Activated CD4-positive, alpha-beta memory T cell treated with anti-CD3 and anti-CD28 coated beads, Interleukin-2, amount 10 ng/mL, durations not matched to agents 7 days and 5 days (primary cell): ENCODE results near the gene AMBP. TPM values are rescaled to one million over a fixed set of nuclear protein-coding genes. Genes with fewer than 3 reads are reported as not detected.

Experiments used
- CTCF ChIA-PET: fragments of 350-600 bp; sonication (Branson Sonifier 250); formaldehyde crosslinking; loops from one replicate; lab custom pipeline; 2021; ENCODE audit warnings: antibody characterized with exemption, inconsistent platforms; lab: Charles Lee
- POLR2A ChIA-PET: fragments of 350-600 bp; sonication (Branson Sonifier 250); formaldehyde crosslinking; loops from one replicate; lab custom pipeline; 2021; ENCODE audit warnings: antibody characterized with exemption; lab: Charles Lee
- DNase-seq: peaks from one replicate; pipeline ENCODE4 v3.0.0-alpha.2; 2020
- H3K27ac Mint-ChIP-seq: one replicate; pipeline ENCODE4 v1.8.0; 2021; ENCODE audit warnings: mild to moderate bottlenecking, mixed read lengths
- H3K27me3 Mint-ChIP-seq: one replicate; pipeline ENCODE4 v1.8.0; 2021; ENCODE audit warnings: mixed read lengths
- H3K36me3 Mint-ChIP-seq: one replicate; pipeline ENCODE4 v1.8.0; 2021; ENCODE audit warnings: low read depth, mixed read lengths
- H3K4me1 Mint-ChIP-seq: one replicate; pipeline ENCODE4 v1.8.0; 2021; ENCODE audit warnings: mixed read lengths
- H3K4me3 Mint-ChIP-seq: one replicate; pipeline ENCODE4 v1.8.0; 2021; ENCODE audit warnings: mild to moderate bottlenecking, mixed read lengths
- H3K9me3 Mint-ChIP-seq: one replicate; pipeline ENCODE4 v1.8.0; 2021; ENCODE audit warnings: mixed read lengths
- total RNA-seq, 2 experiments: library from RNA; stranded (reverse); gene quantifications; one replicate each; pipeline ENCODE4 v1.2.3, GENCODE V29; 2021

AMBP gene
- total RNA-seq, 2 experiments from 2014 or later, result not detected

- Mint-ChIP-seq H3K4me3 (no peak overlapping the region), H3K4me1 (no peaks in the 10 kb centered on the region), H3K9me3 (peaks cover 20% of the 10 kb centered on the region), H3K27me3 (peaks cover 12% of the 10 kb centered on the region), H3K36me3 (peaks cover 4% of the 10 kb centered on the region), H3K27ac (no peak overlapping the region)
- no peak for DNase-seq
- POLR2A ChIA-PET, result no interaction called here
- CTCF ChIA-PET, result no interaction called here
Measured at GRCh38 chr9:114021578-114021977, 56.5 kb downstream of the AMBP start.

- H3K27me3 Mint-ChIP-seq, result peaks cover 2% of the 10 kb centered on the region
- peak; percentile 6 for DNase-seq
- CTCF ChIA-PET, result no interaction called here
Measured at GRCh38 chr9:114017741-114018715, 60.1 kb downstream of the AMBP start.

GRCh38 chr9:114016629-114017423, 61.3 kb downstream of the AMBP start:
- H3K4me3 Mint-ChIP-seq, result no peak overlapping the region
- no peak overlapping the region for H3K27ac Mint-ChIP-seq
- H3K27me3 Mint-ChIP-seq, result peaks cover 2% of the 10 kb centered on the region
- DNase-seq, result peak; percentile 11
- POLR2A ChIA-PET, result no interaction called here
- no peaks in the 10 kb centered on the region for H3K36me3 Mint-ChIP-seq
- H3K4me1 Mint-ChIP-seq, result no peaks in the 10 kb centered on the region
- CTCF ChIA-PET, result no interaction called here
- H3K9me3 Mint-ChIP-seq, result no peaks in the 10 kb centered on the region

More at GRCh38 chr9:114017741-114018715, 60.1 kb downstream of the AMBP start:
- no peak overlapping the region for H3K4me3 Mint-ChIP-seq
- POLR2A ChIA-PET, result no interaction called here
- no peaks in the 10 kb centered on the region for H3K36me3 Mint-ChIP-seq
- no peak overlapping the region for H3K27ac Mint-ChIP-seq
- no peaks in the 10 kb centered on the region for H3K9me3 Mint-ChIP-seq
- H3K4me1 Mint-ChIP-seq, result no peaks in the 10 kb centered on the region

GRCh38 chr9:114016101-114016500, 62.0 kb downstream of the AMBP start:
- Mint-ChIP-seq H3K27ac (no peak overlapping the region), H3K4me3 (no peak overlapping the region), H3K9me3 (no peaks in the 10 kb centered on the region), H3K27me3 (no peaks in the 10 kb centered on the region), H3K36me3 (no peaks in the 10 kb centered on the region), H3K4me1 (no peaks in the 10 kb centered on the region)
- CTCF ChIA-PET, result no interaction called here
- DNase-seq, result peak; percentile 8
- POLR2A ChIA-PET, result no interaction called here

GRCh38 chr9:114015607-114016006, 62.5 kb downstream of the AMBP start:
- CTCF ChIA-PET, result no interaction called here

GRCh38 chr9:114014044-114014443, 64.1 kb downstream of the AMBP start:
- no peak overlapping the region for H3K4me3 Mint-ChIP-seq
- no peaks in the 10 kb centered on the region for H3K4me1 Mint-ChIP-seq
- ChIA-PET CTCF (no interaction called here), POLR2A (no interaction called here)
- no peaks in the 10 kb centered on the region for H3K9me3 Mint-ChIP-seq
- no peak for DNase-seq
- no peak overlapping the region for H3K27ac Mint-ChIP-seq
- H3K36me3 Mint-ChIP-seq, result no peaks in the 10 kb centered on the region
- H3K27me3 Mint-ChIP-seq, result no peaks in the 10 kb centered on the region

More at GRCh38 chr9:114015607-114016006, 62.5 kb downstream of the AMBP start:
- H3K4me1 Mint-ChIP-seq, result no peaks in the 10 kb centered on the region
- H3K4me3 Mint-ChIP-seq, result no peak overlapping the region
- no peaks in the 10 kb centered on the region for H3K36me3 Mint-ChIP-seq
- H3K27me3 Mint-ChIP-seq, result no peaks in the 10 kb centered on the region
- H3K9me3 Mint-ChIP-seq, result no peaks in the 10 kb centered on the region
- DNase-seq, result no peak
- no peak overlapping the region for H3K27ac Mint-ChIP-seq
- POLR2A ChIA-PET, result no interaction called here

- Mint-ChIP-seq H3K27me3 (no peaks in the 10 kb centered on the region), H3K36me3 (no peaks in the 10 kb centered on the region), H3K4me3 (no peak overlapping the region), H3K4me1 (no peaks in the 10 kb centered on the region), H3K9me3 (no peaks in the 10 kb centered on the region), H3K27ac (no peak overlapping the region)
- DNase-seq, result peak; percentile 1
- ChIA-PET CTCF (no interaction called here), POLR2A (no interaction called here)
Measured at GRCh38 chr9:114012126-114012525, 66.0 kb downstream of the AMBP start.

- no peak overlapping the region for H3K27ac Mint-ChIP-seq
- POLR2A ChIA-PET, result no interaction called here
- H3K4me3 Mint-ChIP-seq, result no peak overlapping the region
- H3K27me3 Mint-ChIP-seq, result no peaks in the 10 kb centered on the region
- no peaks in the 10 kb centered on the region for H3K36me3 Mint-ChIP-seq
- peak; percentile 5 for DNase-seq
- no peaks in the 10 kb centered on the region for H3K4me1 Mint-ChIP-seq
- CTCF ChIA-PET, result no interaction called here
- H3K9me3 Mint-ChIP-seq, result no peaks in the 10 kb centered on the region
Measured at GRCh38 chr9:114011313-114011712, 66.8 kb downstream of the AMBP start.

Other genes with a start within 250 kb of the AMBP start
- gene ZNF618, start 202.0 kb downstream of the AMBP start, total RNA-seq, result under 1 TPM; 0.15 to 0.25 TPM
- not detected for gene KIF12, start 21.0 kb upstream of the AMBP start, total RNA-seq
- 1 to 10 TPM in 1 of 2 experiments, under 1 TPM in 1; 0.50 to 1.2 TPM for gene COL27A1, start 77.2 kb upstream of the AMBP start, total RNA-seq
- gene ORM1, start 244.8 kb upstream of the AMBP start, total RNA-seq, result not detected